Fibroblast of the aortic adventitia (primary cell): ENCODE data around the gene VCX3B. TPM values are rescaled to one million over a fixed set of nuclear protein-coding genes. Genes with fewer than 3 reads are reported as not detected.
"Not testable (repeated sequence)": the region's sequence is repeated elsewhere in the genome, so short reads cannot be mapped to it uniquely, and the experiment has no call there.

ENCODE experiments used
- DNase-seq: peaks from one replicate; pipeline ENCODE4 v3.0.0-alpha.2; 2010; ENCODE audit warnings: low read depth
- H3K4me3 ChIP-seq: 2 replicates; pipeline ENCODE4 v1.5.1; 2011; ENCODE audit warnings: low read depth, mild to moderate bottlenecking, control low read depth, low read length, moderate library complexity
- CTCF ChIP-seq: IDR thresholded peaks from 2 replicates; pipeline ENCODE4 v1.5.1; 2011; ENCODE audit warnings: mild to moderate bottlenecking, low read length, control low read depth, inconsistent platforms; ENCODE audit not compliant: insufficient read depth
- total RNA-seq: library from RNA; depleted of rRNA; stranded (reverse); fragments of >200 nt; gene quantifications from 2 replicates; pipeline ENCODE4 v1.2.3, GENCODE V29; 2012; ENCODE audit warnings: low replicate concordance

The VCX3B gene
- total RNA-seq, 1 donor: not detected

GRCh38 chrX:8447368-8447767, 17.3 kb upstream of the VCX3B start:
- no peak overlapping the region for H3K4me3 ChIP-seq
- no peak for TF ChIP-seq CTCF
- DNase-seq: no peak

GRCh38 chrX:8452343-8452742, 12.3 kb upstream of the VCX3B start:
- DNase-seq, H3K4me3 ChIP-seq: not testable (repeated sequence)

GRCh38 chrX:8453611-8454010, 11.0 kb upstream of the VCX3B start:
- no peak overlapping the region for H3K4me3 ChIP-seq
- TF ChIP-seq CTCF: no peak
- DNase-seq: no peak

GRCh38 chrX:8455557-8455956, 9.1 kb upstream of the VCX3B start:
- DNase-seq: no peak
- no peak overlapping the region for H3K4me3 ChIP-seq
- no peak for TF ChIP-seq CTCF

GRCh38 chrX:8462488-8462887, 2.1 kb upstream of the VCX3B start:
- TF ChIP-seq CTCF: no peak
- no peak overlapping the region for H3K4me3 ChIP-seq
- no peak for DNase-seq

GRCh38 chrX:8484360-8484949, 19.8 kb downstream of the VCX3B start:
- DNase-seq: no peak
- no peak overlapping the region for H3K4me3 ChIP-seq
- no peak for TF ChIP-seq CTCF

- not testable (repeated sequence) for H3K4me3 ChIP-seq, DNase-seq
Observed at GRCh38 chrX:8495036-8495435, 30.4 kb downstream of the VCX3B start.

- DNase-seq: no peak
- no peak for TF ChIP-seq CTCF
- H3K4me3 ChIP-seq: no peak overlapping the region
Observed at GRCh38 chrX:8500203-8500602, 35.6 kb downstream of the VCX3B start.

GRCh38 chrX:8502101-8502500, 37.5 kb downstream of the VCX3B start:
- not testable (repeated sequence) for DNase-seq, H3K4me3 ChIP-seq
